HepG2 (cell line): ENCODE results near the gene CTSO. TPM values are rescaled to one million over a fixed set of nuclear protein-coding genes. Genes with fewer than 3 reads are reported as not detected.

Experiments
- ATAC-seq: fragments of 200-7000 bp; cut with Tn5 transposase; 3 replicates; pipeline ENCODE4 v1.9.1; 2020; ENCODE audit warnings: mild to moderate bottlenecking, moderate library complexity
- BruUV-seq: library from RNA; stranded (reverse); fragments of 400-500 nt; replicated peaks from 2 replicates; lab custom pipeline; 2021; lab: Mats Ljungman, UMichigan
- CTCF ChIA-PET: fragments of 300-600 bp; formaldehyde crosslinking; extraction: SDS; loops from one replicate; lab custom pipeline; 2021; ENCODE audit warnings: low total read pairs, inconsistent platforms, low intra/inter-chr PET ratio; lab: Yijun Ruan, JAX
- POLR2A ChIA-PET: fragments of 350-600 bp; sonication (Branson Sonifier 250); formaldehyde crosslinking; loops from one replicate; lab custom pipeline; 2020; ENCODE audit warnings: antibody characterized with exemption, inconsistent platforms; lab: Yijun Ruan, JAX
- DNase-seq: peaks from one replicate; pipeline ENCODE4 v3.0.0-alpha.2; 2015; ENCODE audit warnings: low spot score
- FAIRE-seq: peaks from 3 replicates; lab custom pipeline; 2011; peaks lifted over from hg19 to GRCh38; lab: Jason Lieb, UNC
- H2AFZ ChIP-seq: one replicate; pipeline ENCODE4 v1.6.1; 2011; ENCODE audit warnings: low read length, inconsistent platforms
- H3K27ac ChIP-seq: fragments of 300-600 bp; 3 replicates; pipeline ENCODE4 v1.8.0; 2011; ENCODE audit warnings: mixed run types, mild to moderate bottlenecking, mixed read lengths, low read length, inconsistent platforms; ENCODE audit not compliant: insufficient read depth; ENCODE audit errors: extremely low read length
- H3K27me3 ChIP-seq, 2 experiments: fragments of 200-600 bp in 1 of 2; 2 replicates in 1 of 2; 3 replicates in 1 of 2; pipeline versions ENCODE4 v1.6.0 to v1.8.0; 2011; ENCODE audit warnings: low read length in 2 of 2, mild to moderate bottlenecking in 2 of 2, moderate library complexity in 2 of 2, inconsistent platforms in 1 of 2; ENCODE audit not compliant: insufficient read depth in 2 of 2, control insufficient read depth in 1 of 2
- H3K36me3 ChIP-seq, 2 experiments: fragments of 200-600 bp in 1 of 2; replicated peaks in 1 of 2; 2 replicates in 1 of 2; 3 replicates in 1 of 2; pipeline versions ENCODE4 v1.5.1 to v1.8.0; 2011; ENCODE audit warnings: low read length in 2 of 2, inconsistent platforms in 1 of 2; ENCODE audit not compliant: insufficient read depth in 2 of 2, control insufficient read depth in 1 of 2
- H3K4me1 ChIP-seq: 2 replicates; pipeline ENCODE4 v1.5.1; 2012; ENCODE audit warnings: low read length, inconsistent platforms; ENCODE audit not compliant: insufficient read depth
- H3K4me2 ChIP-seq: 2 replicates; pipeline ENCODE4 v1.6.0; 2011; ENCODE audit warnings: low read depth, low read length, inconsistent platforms
- H3K4me3 ChIP-seq, 3 experiments: fragments of 200-600 bp in 1 of 3; sonication (generic), shearing (Covaris generic) in 1 of 3; replicated peaks in 1 of 3; 2 replicates each; pipeline ENCODE4 v1.5.1; 2011 to 2016; ENCODE audit warnings: low read length in 3 of 3, inconsistent platforms in 2 of 3, low read depth in 2 of 3, mild to moderate bottlenecking in 2 of 3, control low read depth in 1 of 3, mixed read lengths in 1 of 3; ENCODE audit not compliant: insufficient read depth in 1 of 3
- H3K79me2 ChIP-seq: one replicate; pipeline ENCODE4 v1.6.1; 2011; ENCODE audit warnings: low read length, inconsistent platforms; ENCODE audit not compliant: insufficient read depth
- H3K9ac ChIP-seq: 2 replicates; pipeline ENCODE4 v1.6.0; 2011; ENCODE audit warnings: mild to moderate bottlenecking, low read depth, low read length, inconsistent platforms; ENCODE audit not compliant: insufficient read depth
- H3K9me3 ChIP-seq: 2 replicates; pipeline ENCODE4 v1.5.1; 2012; ENCODE audit warnings: mild to moderate bottlenecking, low read length
- H4K20me1 ChIP-seq: 2 replicates; pipeline ENCODE4 v1.6.0; 2011; ENCODE audit warnings: inconsistent platforms, mild to moderate bottlenecking, low read length, moderate library complexity; ENCODE audit not compliant: insufficient read depth
- DNMT3B ChIP-seq: conservative IDR thresholded peaks from 2 replicates; pipeline ENCODE4 v1.6.1; 2016; ENCODE audit warnings: missing biosample characterization, control low read depth
- HDAC1 ChIP-seq: sonication (generic); formaldehyde crosslinking; IDR thresholded peaks from 2 replicates; pipeline ENCODE4 v1.5.1; 2020; ENCODE audit warnings: mild to moderate bottlenecking, missing genetic modification reagents
- HMGXB3 ChIP-seq: sonication (generic); formaldehyde crosslinking; IDR thresholded peaks from 2 replicates; pipeline ENCODE4 v1.4.0; 2020; ENCODE audit warnings: missing genetic modification reagents, borderline replicate concordance
- HNF1B ChIP-seq: sonication (generic); formaldehyde crosslinking; IDR thresholded peaks from 2 replicates; pipeline ENCODE4 v1.5.1; 2020; ENCODE audit warnings: mild to moderate bottlenecking, moderate library complexity, missing genetic modification reagents
- KDM2A ChIP-seq: sonication (generic); formaldehyde crosslinking; IDR thresholded peaks from 2 replicates; pipeline ENCODE4 v1.4.0; 2020; ENCODE audit warnings: low read depth, missing genetic modification reagents, borderline replicate concordance
- TCF12 ChIP-seq, 2 experiments: fragments of 450-650 bp in 1 of 2; sonication (generic) in 1 of 2; formaldehyde crosslinking in 1 of 2; IDR thresholded peaks; 2 replicates each; pipeline versions ENCODE4 v1.6.1 to v1.8.0; 2017 to 2022; ENCODE audit warnings: antibody characterized with exemption in 1 of 2, mild to moderate bottlenecking in 1 of 2, missing genetic modification reagents in 1 of 2, moderate library complexity in 1 of 2
- TFE3 ChIP-seq: IDR thresholded peaks from 2 replicates; pipeline ENCODE4 v1.6.1; 2016
- ZBTB38 ChIP-seq: sonication (generic); formaldehyde crosslinking; IDR thresholded peaks from 2 replicates; pipeline ENCODE4 v1.5.1; 2020; ENCODE audit warnings: mild to moderate bottlenecking, missing genetic modification reagents
- ZNF256 ChIP-seq: sonication (generic); formaldehyde crosslinking; conservative IDR thresholded peaks from 2 replicates; pipeline ENCODE4 v1.4.0; 2020; ENCODE audit warnings: missing genetic modification reagents
- ZNF30 ChIP-seq: sonication (generic); formaldehyde crosslinking; IDR thresholded peaks from 2 replicates; pipeline ENCODE4 v1.5.0; 2020; ENCODE audit warnings: mild to moderate bottlenecking, missing genetic modification reagents
- ZNF550 ChIP-seq: sonication (generic); formaldehyde crosslinking; IDR thresholded peaks from 2 replicates; pipeline ENCODE4 v1.4.0; 2020; ENCODE audit warnings: mild to moderate bottlenecking, missing genetic modification reagents, borderline replicate concordance
- ZNF569 ChIP-seq: sonication (generic); formaldehyde crosslinking; IDR thresholded peaks from 2 replicates; pipeline ENCODE4 v1.5.0; 2020; ENCODE audit warnings: mild to moderate bottlenecking, missing genetic modification reagents, moderate library complexity, borderline replicate concordance
- ZNF674 ChIP-seq: sonication (generic); formaldehyde crosslinking; IDR thresholded peaks from 2 replicates; pipeline ENCODE4 v1.5.0; 2020; ENCODE audit warnings: low read depth, mild to moderate bottlenecking, missing genetic modification reagents
- ZNF704 ChIP-seq: sonication (generic); formaldehyde crosslinking; IDR thresholded peaks from 2 replicates; pipeline ENCODE4 v1.8.1; 2023; ENCODE audit warnings: mild to moderate bottlenecking, inconsistent platforms, moderate library complexity, missing genetic modification reagents, borderline replicate concordance
- ZNF749 ChIP-seq: sonication (generic); formaldehyde crosslinking; IDR thresholded peaks from 2 replicates; pipeline ENCODE4 v1.8.0; 2022; ENCODE audit warnings: mild to moderate bottlenecking, missing genetic modification reagents, moderate library complexity, borderline replicate concordance
- WGBS: methylation state at CpG from one replicate; pipeline ENCODE4 v1.1.6; 2017; ENCODE audit warnings: low lambda C conversion rate; 5-methylcytosine and 5-hydroxymethylcytosine counted together
- in situ Hi-C: cut with HindIII; loops from 2 replicates; pipeline ENCODE4 v1.10.0; 2017; ENCODE audit warnings: low pct_unique_long_range_greater_than_20kb; ENCODE audit not compliant: extremely low pct_ligation_motif_present
- intact Hi-C: fragments of 100-400 bp; cut with micrococcal nuclease; formaldehyde crosslinking; loops from one replicate; pipeline ENCODE4 v1.10.0; 2022; ENCODE audit not compliant: unreplicated experiment
- polyA plus RNA-seq, 8 experiments: library from polyadenylated mRNA; depleted of rRNA in 3 of 8; stranded (reverse) in 7 of 8; unstranded in 1 of 8; fragments of >200 nt; fragmentation: Illumina TruSeq in 4 of 8; extraction: Trizol in 4 of 8; gene quantifications; 2 replicates each; pipeline versions ENCODE4 v1.2.1 to v1.2.3, GENCODE V29; 2011 to 2016; ENCODE audit warnings: low read depth in 4 of 8, missing spikeins in 1 of 8, mixed read lengths in 1 of 8; ENCODE audit not compliant: insufficient read depth in 1 of 8
- total RNA-seq, 5 experiments: library from RNA; depleted of rRNA; stranded (reverse); fragments of >200 nt; fragmentation: Illumina TruSeq; extraction: Trizol; gene quantifications; 2 replicates each; pipeline ENCODE4 v1.2.3, GENCODE V29; 2016; ENCODE audit warnings: low read depth in 1 of 5

Gene CTSO
- total and polyA plus RNA-seq, 2 of the 13 experiments (the other 11 are each of a cell fraction or from before 2014, with no cell fraction given), result 0.07 to 0.17 TPM

- CTCF ChIA-PET, result no interaction called here
- ATAC-seq, result no peak
- no peak overlapping the region for H3K4me2 ChIP-seq
- TF ChIP-seq HMGXB3 (CRISPR knock-in tag) (no peak), ZNF749 (no peak), ZNF550 (CRISPR knock-in tag) (no peak), ZNF674 (CRISPR knock-in tag) (no peak), HDAC1 (CRISPR knock-in tag) (no peak), ZNF30 (CRISPR knock-in tag) (no peak), TCF12 (IDR thresholded peaks at IDR 0.05) (no peak), TCF12 (CRISPR knock-in tag; IDR thresholded peaks at IDR 0.05) (no peak), ZNF256 (CRISPR knock-in tag) (no peak), ZNF704 (CRISPR knock-in tag) (no peak), HNF1B (no peak), KDM2A (no peak), TFE3 (CRISPR knock-in tag) (no peak), ZNF569 (CRISPR knock-in tag) (no peak), DNMT3B (CRISPR knock-in tag) (no peak), ZBTB38 (CRISPR knock-in tag) (no peak)
Measured at GRCh38 chr4:155906554-155907247, 47.0 kb downstream of the CTSO start.

More at GRCh38 chr4:155906554-155907247, 47.0 kb downstream of the CTSO start:
- intact Hi-C loops, result no loop called here
- FAIRE-seq (no peak), DNase-seq (no peak)
- H2AFZ ChIP-seq, result no peak overlapping the region
- no peak overlapping the region for H3K9ac ChIP-seq
- POLR2A ChIA-PET, result no interaction called here
- H3K4me1 ChIP-seq, result no peaks in the 10 kb centered on the region
- H3K4me3 ChIP-seq, result no peak overlapping the region
- under 1% methylated on average over 6 of the region's 6 CpGs for WGBS
- no peaks in the 10 kb centered on the region for H4K20me1 ChIP-seq
- no peaks in the 10 kb centered on the region for H3K79me2 ChIP-seq
- no peak overlapping the region for H3K27ac ChIP-seq
- no peaks in the 10 kb centered on the region for H3K36me3 ChIP-seq
- BruUV-seq, result no TSS peak
- H3K9me3 ChIP-seq, result no peaks in the 10 kb centered on the region
- in situ Hi-C loops, result no loop called here
- H3K27me3 ChIP-seq, result no peaks in the 10 kb centered on the region
